Uterus (tissue), 4 donors: ENCODE data around the gene IER2. TPM values are rescaled to one million over a fixed set of nuclear protein-coding genes. Genes with fewer than 3 reads are reported as not detected.

Experiments used
- DNase-seq, 2 donors: peaks; one replicate each; pipeline ENCODE4 v3.0.0-alpha.2; 2019 to 2020
- H3K27ac ChIP-seq, 2 donors: fragments of 200-600 bp; sonication (generic); 1 replicate in 1 of 2; 2 replicates in 1 of 2; pipeline ENCODE4 v1.5.1; 2016 to 2018
- H3K27me3 ChIP-seq, 2 donors: fragments of 200-600 bp; sonication (generic); one replicate each; pipeline ENCODE4 v1.5.1; 2018 to 2019; ENCODE audit warnings: control low read depth in 1 of 2
- H3K36me3 ChIP-seq, 2 donors: fragments of 200-600 bp; sonication (generic); one replicate each; pipeline ENCODE4 v1.5.1; 2019; ENCODE audit warnings: control low read depth in 1 of 2
- H3K4me1 ChIP-seq, 2 donors: fragments of 200-600 bp; sonication (generic); one replicate each; pipeline ENCODE4 v1.5.1; 2018 to 2019; ENCODE audit warnings: control low read depth in 1 of 2
- H3K4me3 ChIP-seq, 2 donors: fragments of 200-600 bp; sonication (generic); 1 replicate in 1 of 2; 2 replicates in 1 of 2; pipeline ENCODE4 v1.5.1; 2018 to 2019; ENCODE audit warnings: mild to moderate bottlenecking in 1 of 2
- H3K9me3 ChIP-seq, 2 donors: fragments of 200-600 bp; sonication (generic); one replicate each; pipeline ENCODE4 v1.5.1; 2019; ENCODE audit warnings: control low read depth in 1 of 2
- CTCF ChIP-seq, 4 experiments: fragments of 200-600 bp in 2 of 4; fragments of 450-650 bp in 2 of 4; sonication (generic) in 2 of 4; IDR thresholded peaks; one replicate each; pipeline ENCODE4 v1.5.1; 2016 to 2019; ENCODE audit warnings: antibody characterized with exemption in 4 of 4, mild to moderate bottlenecking in 2 of 4, moderate library complexity in 1 of 4
- POLR2A ChIP-seq, 2 donors: fragments of 450-650 bp; IDR thresholded peaks; one replicate each; pipeline ENCODE4 v1.6.1; 2016; ENCODE audit warnings: antibody characterized with exemption in 2 of 2, mild to moderate bottlenecking in 1 of 2, moderate library complexity in 1 of 2
- intact Hi-C: fragments of 100-400 bp; cut with DNase I; formaldehyde crosslinking; loops from one replicate; pipeline ENCODE4 v1.15.1; 2023; ENCODE audit warnings: low total_unique reads
- total RNA-seq, 4 donors: library from RNA; depleted of rRNA in 3 of 4; stranded (reverse); fragments of >200 nt in 3 of 4; gene quantifications; one replicate each; pipeline versions ENCODE4 v1.1.0 to v1.2.4, GENCODE V29; 2014 to 2023
- donor health status: DM: yes; HTN: yes; CAD: no.

Gene IER2
- total RNA-seq, 4 donors from 2014 or later = 15.1 to 108 (median 66.7) TPM

GRCh38 chr19:13135068-13136062 is 14.8 kb upstream of the IER2 start:
- Histone ChIP-seq H3K36me3 (no peaks in the 10 kb centered on the region), H3K9me3 (no peaks in the 10 kb centered on the region), H3K4me1 (no peaks in the 10 kb centered on the region), H3K27me3 (no peaks in the 10 kb centered on the region), H3K27ac (no peak overlapping the region), H3K4me3 (no peak overlapping the region)
- no peak for DNase-seq
- intact Hi-C loops = no loop called here
- no peak for TF ChIP-seq POLR2A (IDR thresholded peaks at IDR 0.05)
- no peak for TF ChIP-seq CTCF (IDR thresholded peaks at IDR 0.05)

DNA sequence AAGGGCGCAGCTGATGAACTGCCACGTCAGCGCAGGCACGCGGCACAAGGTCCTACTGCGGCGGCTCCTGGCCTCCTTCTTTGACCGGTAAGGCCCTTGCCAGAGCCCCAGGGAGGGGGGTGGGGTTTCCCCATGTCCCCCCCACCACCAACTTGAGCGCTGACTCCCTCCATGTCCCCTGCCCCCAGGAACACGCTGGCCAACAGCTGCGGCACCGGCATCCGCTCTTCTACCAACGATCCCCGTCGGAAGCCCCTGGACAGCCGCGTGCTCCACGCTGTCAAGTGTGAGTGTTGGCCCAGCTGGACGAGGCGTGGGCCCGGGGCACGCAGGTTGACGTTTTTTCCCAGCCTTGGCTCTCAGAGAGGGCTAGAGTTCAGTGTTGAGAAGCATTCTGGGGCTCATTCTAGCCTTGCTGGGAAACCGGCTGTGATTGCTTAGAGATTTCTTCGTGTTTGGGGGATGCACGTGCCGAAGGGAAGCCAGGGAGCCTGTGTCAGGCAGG is 12.9 kb upstream of the IER2 start:
- Histone ChIP-seq H3K9me3 (no peaks in the 10 kb centered on the region), H3K4me1 (no peaks in the 10 kb centered on the region), H3K27me3 (no peaks in the 10 kb centered on the region), H3K27ac (no peak overlapping the region), H3K36me3 (no peaks in the 10 kb centered on the region), H3K4me3 (no peak overlapping the region)
- intact Hi-C loops = no loop called here
- DNase-seq = no peak
- TF ChIP-seq POLR2A (IDR thresholded peaks at IDR 0.05) (no peak), CTCF (IDR thresholded peaks at IDR 0.05) (no peak)

- Histone ChIP-seq H3K27me3 (no peaks in the 10 kb centered on the region), H3K4me1 (no peaks in the 10 kb centered on the region), H3K27ac (no peak overlapping the region), H3K9me3 (no peaks in the 10 kb centered on the region), H3K4me3 (no peak overlapping the region), H3K36me3 (no peaks in the 10 kb centered on the region)
- intact Hi-C loops = no loop called here
- no peak for DNase-seq
- no peak for TF ChIP-seq POLR2A (IDR thresholded peaks at IDR 0.05)
- TF ChIP-seq CTCF (IDR thresholded peaks at IDR 0.05) = no peak
These were observed 11.9 kb upstream of the IER2 start for GRCh38 chr19:13138171-13138915.

DNA sequence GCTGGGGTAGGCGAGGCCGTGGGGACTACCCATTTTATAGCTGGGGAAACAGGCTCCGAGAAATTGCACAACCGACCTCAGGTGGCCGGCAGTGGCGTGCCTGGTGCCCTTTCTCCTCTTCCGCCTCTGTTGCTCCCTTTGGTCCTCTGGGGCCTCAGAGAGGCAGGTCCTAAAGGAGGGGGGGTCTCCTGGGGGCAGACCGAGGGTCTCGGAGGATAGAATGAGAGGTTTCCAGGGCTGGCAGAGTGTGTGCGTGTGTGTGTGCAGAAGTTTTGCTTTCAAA is 11.4 kb upstream of the IER2 start:
- Histone ChIP-seq H3K27me3 (no peaks in the 10 kb centered on the region), H3K4me3 (no peak overlapping the region), H3K9me3 (no peaks in the 10 kb centered on the region), H3K36me3 (no peaks in the 10 kb centered on the region), H3K4me1 (no peaks in the 10 kb centered on the region), H3K27ac (no peak overlapping the region)
- intact Hi-C loops = no loop called here
- no peak for DNase-seq
- TF ChIP-seq POLR2A (IDR thresholded peaks at IDR 0.05) (no peak), CTCF (IDR thresholded peaks at IDR 0.05) (no peak)
